Panc1 (cell line): ENCODE data around the gene ENOX2. TPM values are rescaled to one million over a fixed set of nuclear protein-coding genes. Genes with fewer than 3 reads are reported as not detected.

Experiments used
- ATAC-seq: fragments of 200-7000 bp; cut with Tn5 transposase; 2 replicates; pipeline ENCODE4 v1.9.1; 2020; ENCODE audit warnings: mild to moderate bottlenecking, moderate library complexity
- BruUV-seq: library from RNA; stranded (reverse); fragments of 400-500 nt; replicated peaks from 2 replicates; lab custom pipeline; 2021; lab: Mats Ljungman, UMichigan
- CTCF ChIA-PET: fragments of 300-600 bp; sonication (Branson Sonifier 250); formaldehyde crosslinking; loops from one replicate; lab custom pipeline; 2022; ENCODE audit warnings: antibody characterized with exemption; lab: Charles Lee
- POLR2A ChIA-PET: fragments of 300-600 bp; sonication (Branson Sonifier 250); formaldehyde crosslinking; loops from one replicate; lab custom pipeline; 2022; ENCODE audit warnings: antibody characterized with exemption; lab: Charles Lee
- DNase-seq: peaks from one replicate; pipeline ENCODE4 v3.0.0-alpha.2; 2010; ENCODE audit warnings: low read depth, low spot score
- H3K27ac ChIP-seq: 2 replicates; pipeline ENCODE4 v1.5.1; 2011; ENCODE audit warnings: mild to moderate bottlenecking, low read length, inconsistent platforms
- H3K27me3 ChIP-seq: fragments of 200-500 bp; sonication (Bioruptor generic); 2 replicates; pipeline ENCODE4 v1.6.0; 2014; ENCODE audit warnings: low read length, inconsistent platforms; ENCODE audit not compliant: control insufficient read depth, insufficient read depth
- H3K36me3 ChIP-seq: fragments of 200-500 bp; sonication (Bioruptor generic); 2 replicates; pipeline ENCODE4 v1.5.1; 2014; ENCODE audit warnings: inconsistent platforms, mild to moderate bottlenecking, low read length, moderate library complexity; ENCODE audit not compliant: control insufficient read depth, insufficient read depth
- H3K4me1 ChIP-seq: 2 replicates; pipeline ENCODE4 v1.5.1; 2011; ENCODE audit warnings: inconsistent platforms, mild to moderate bottlenecking, low read length, moderate library complexity; ENCODE audit not compliant: control insufficient read depth, insufficient read depth
- H3K4me3 ChIP-seq, 2 experiments: 2 replicates each; pipeline ENCODE4 v1.5.1; 2011 to 2012; ENCODE audit warnings: low read depth in 2 of 2, low read length in 2 of 2, mild to moderate bottlenecking in 2 of 2, inconsistent platforms in 1 of 2, moderate library complexity in 1 of 2
- H3K9me3 ChIP-seq: fragments of 200-500 bp; sonication (Bioruptor generic); 2 replicates; pipeline ENCODE4 v1.5.1; 2014; ENCODE audit warnings: low read depth, mild to moderate bottlenecking, inconsistent platforms, low read length, moderate library complexity; ENCODE audit not compliant: control insufficient read depth, insufficient read depth
- POLR2AphosphoS5 ChIP-seq: IDR thresholded peaks from 2 replicates; pipeline ENCODE4 v1.6.1; 2012; ENCODE audit warnings: mild to moderate bottlenecking, low read depth, low read length, moderate library complexity
- SIN3A ChIP-seq: IDR thresholded peaks from 2 replicates; pipeline ENCODE4 v1.6.1; 2012; ENCODE audit warnings: low read depth, mild to moderate bottlenecking, low read length, moderate library complexity, borderline replicate concordance; ENCODE audit not compliant: insufficient read depth
- TCF7L2 ChIP-seq: IDR thresholded peaks from 2 replicates; pipeline ENCODE4 v1.6.1; 2011; ENCODE audit warnings: mild to moderate bottlenecking, low read depth, low read length, inconsistent platforms
- in situ Hi-C: cut with HindIII; loops from 2 replicates; pipeline ENCODE4 v1.10.0; 2016; ENCODE audit warnings: low sequenced_read_pairs, low pct_unique_long_range_greater_than_20kb
- intact Hi-C: fragments of 100-400 bp; cut with micrococcal nuclease; formaldehyde crosslinking; loops from one replicate; pipeline ENCODE4 v1.10.0; 2022; ENCODE audit not compliant: unreplicated experiment
- total RNA-seq: library from RNA; stranded (reverse); gene quantifications from one replicate; pipeline ENCODE4 v1.2.1, GENCODE V29; 2021; ENCODE audit not compliant: unreplicated experiment
- TF ChIP-seq, protein P1 (sequence below), 2 experiments: IDR thresholded peaks; 2 replicates each; pipeline ENCODE4 v1.6.1; 2011 to 2012; ENCODE audit warnings: low read depth in 2 of 2, control low read depth in 1 of 2, low read length in 1 of 2, mild to moderate bottlenecking in 1 of 2, moderate library complexity in 1 of 2; ENCODE audit not compliant: insufficient read depth in 1 of 2
- TF ChIP-seq, protein P2 (sequence below): fragments of 450-650 bp; IDR thresholded peaks from 2 replicates; pipeline ENCODE4 v1.5.1; 2017; ENCODE audit warnings: mild to moderate bottlenecking

Gene ENOX2
- total RNA-seq, 1 experiment from 2014 or later = 12.4 TPM

DNA sequence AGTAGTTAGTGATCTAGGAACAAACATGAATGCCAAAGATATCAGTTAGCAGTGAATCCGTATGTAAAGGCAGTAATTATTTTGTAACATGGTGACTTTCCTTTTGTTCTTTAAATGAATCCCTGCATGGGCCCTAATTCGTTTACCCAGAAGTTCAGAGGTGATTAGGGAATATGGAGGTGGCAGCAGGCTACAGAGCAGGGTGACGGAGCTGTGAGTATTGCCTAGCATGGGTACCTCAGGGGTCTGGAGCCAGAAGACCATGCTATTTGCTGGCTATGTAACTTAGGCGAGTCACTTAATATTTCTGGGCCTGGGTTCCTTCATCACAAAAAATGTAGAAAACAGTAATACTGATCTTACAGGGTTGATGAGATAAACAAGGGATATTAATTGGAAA, 184.9 kb downstream of the ENOX2 start:
- ATAC-seq = no peak
- in situ Hi-C loops = no loop called here
- ChIA-PET POLR2A (no interaction called here), CTCF (no interaction called here)
- Histone ChIP-seq H3K27ac (no peak overlapping the region), H3K27me3 (no peaks in the 10 kb centered on the region), H3K4me1 (no peaks in the 10 kb centered on the region), H3K36me3 (no peaks in the 10 kb centered on the region), H3K4me3 (no peak overlapping the region), H3K9me3 (no peaks in the 10 kb centered on the region)
- no peak for DNase-seq
- no TSS peak for BruUV-seq
- intact Hi-C loops = no loop called here
- TF ChIP-seq, protein P1, sequence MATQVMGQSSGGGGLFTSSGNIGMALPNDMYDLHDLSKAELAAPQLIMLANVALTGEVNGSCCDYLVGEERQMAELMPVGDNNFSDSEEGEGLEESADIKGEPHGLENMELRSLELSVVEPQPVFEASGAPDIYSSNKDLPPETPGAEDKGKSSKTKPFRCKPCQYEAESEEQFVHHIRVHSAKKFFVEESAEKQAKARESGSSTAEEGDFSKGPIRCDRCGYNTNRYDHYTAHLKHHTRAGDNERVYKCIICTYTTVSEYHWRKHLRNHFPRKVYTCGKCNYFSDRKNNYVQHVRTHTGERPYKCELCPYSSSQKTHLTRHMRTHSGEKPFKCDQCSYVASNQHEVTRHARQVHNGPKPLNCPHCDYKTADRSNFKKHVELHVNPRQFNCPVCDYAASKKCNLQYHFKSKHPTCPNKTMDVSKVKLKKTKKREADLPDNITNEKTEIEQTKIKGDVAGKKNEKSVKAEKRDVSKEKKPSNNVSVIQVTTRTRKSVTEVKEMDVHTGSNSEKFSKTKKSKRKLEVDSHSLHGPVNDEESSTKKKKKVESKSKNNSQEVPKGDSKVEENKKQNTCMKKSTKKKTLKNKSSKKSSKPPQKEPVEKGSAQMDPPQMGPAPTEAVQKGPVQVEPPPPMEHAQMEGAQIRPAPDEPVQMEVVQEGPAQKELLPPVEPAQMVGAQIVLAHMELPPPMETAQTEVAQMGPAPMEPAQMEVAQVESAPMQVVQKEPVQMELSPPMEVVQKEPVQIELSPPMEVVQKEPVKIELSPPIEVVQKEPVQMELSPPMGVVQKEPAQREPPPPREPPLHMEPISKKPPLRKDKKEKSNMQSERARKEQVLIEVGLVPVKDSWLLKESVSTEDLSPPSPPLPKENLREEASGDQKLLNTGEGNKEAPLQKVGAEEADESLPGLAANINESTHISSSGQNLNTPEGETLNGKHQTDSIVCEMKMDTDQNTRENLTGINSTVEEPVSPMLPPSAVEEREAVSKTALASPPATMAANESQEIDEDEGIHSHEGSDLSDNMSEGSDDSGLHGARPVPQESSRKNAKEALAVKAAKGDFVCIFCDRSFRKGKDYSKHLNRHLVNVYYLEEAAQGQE (IDR thresholded peaks at IDR 0.05; ENCODE audit: insufficient read depth in 1 of 2, low read depth in 2 of 2, low read length in 1 of 2) = no peak

DNA sequence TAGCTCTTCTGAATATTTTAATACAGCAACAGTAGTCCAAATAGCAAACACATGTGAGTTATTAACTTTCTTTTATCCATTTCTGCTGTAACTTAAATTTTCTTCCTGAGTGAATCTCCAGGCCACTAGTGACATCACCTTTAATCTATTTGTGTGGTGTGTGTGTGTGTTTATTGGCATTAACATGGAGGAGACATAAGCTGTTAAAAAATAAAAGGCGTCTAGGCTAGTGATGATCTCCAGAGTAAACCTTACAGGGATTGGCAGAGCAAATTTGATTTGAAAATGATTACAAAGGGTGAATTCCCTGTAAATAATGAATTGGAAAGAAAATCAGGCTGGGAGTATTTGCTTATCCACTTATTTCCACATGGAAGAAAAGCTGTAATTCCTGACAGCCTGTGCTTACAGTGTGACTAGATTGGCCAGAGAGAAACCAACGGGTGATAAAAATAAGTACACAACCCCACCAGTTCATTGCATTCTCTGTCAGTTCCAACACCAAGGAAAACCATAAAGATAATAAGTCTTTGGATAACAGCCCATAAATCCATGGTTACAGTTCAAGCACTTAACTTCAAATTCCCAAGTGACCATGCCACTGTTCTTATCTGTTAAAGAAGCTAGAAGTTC, 186.1 kb downstream of the ENOX2 start:
- no peaks in the 10 kb centered on the region for H3K4me1 ChIP-seq
- no TSS peak for BruUV-seq
- no peaks in the 10 kb centered on the region for H3K36me3 ChIP-seq
- intact Hi-C loops (no loop called here), in situ Hi-C loops (no loop called here)
- no peak for ATAC-seq
- ChIA-PET CTCF (no interaction called here), POLR2A (no interaction called here)
- no peaks in the 10 kb centered on the region for H3K9me3 ChIP-seq
- H3K27me3 ChIP-seq = no peaks in the 10 kb centered on the region
- no peak overlapping the region for H3K27ac ChIP-seq
- H3K4me3 ChIP-seq = no peak overlapping the region
- DNase-seq = no peak
- no peak for TF ChIP-seq POLR2AphosphoS5
- TF ChIP-seq, protein P2, sequence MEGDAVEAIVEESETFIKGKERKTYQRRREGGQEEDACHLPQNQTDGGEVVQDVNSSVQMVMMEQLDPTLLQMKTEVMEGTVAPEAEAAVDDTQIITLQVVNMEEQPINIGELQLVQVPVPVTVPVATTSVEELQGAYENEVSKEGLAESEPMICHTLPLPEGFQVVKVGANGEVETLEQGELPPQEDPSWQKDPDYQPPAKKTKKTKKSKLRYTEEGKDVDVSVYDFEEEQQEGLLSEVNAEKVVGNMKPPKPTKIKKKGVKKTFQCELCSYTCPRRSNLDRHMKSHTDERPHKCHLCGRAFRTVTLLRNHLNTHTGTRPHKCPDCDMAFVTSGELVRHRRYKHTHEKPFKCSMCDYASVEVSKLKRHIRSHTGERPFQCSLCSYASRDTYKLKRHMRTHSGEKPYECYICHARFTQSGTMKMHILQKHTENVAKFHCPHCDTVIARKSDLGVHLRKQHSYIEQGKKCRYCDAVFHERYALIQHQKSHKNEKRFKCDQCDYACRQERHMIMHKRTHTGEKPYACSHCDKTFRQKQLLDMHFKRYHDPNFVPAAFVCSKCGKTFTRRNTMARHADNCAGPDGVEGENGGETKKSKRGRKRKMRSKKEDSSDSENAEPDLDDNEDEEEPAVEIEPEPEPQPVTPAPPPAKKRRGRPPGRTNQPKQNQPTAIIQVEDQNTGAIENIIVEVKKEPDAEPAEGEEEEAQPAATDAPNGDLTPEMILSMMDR = no peak
- no peak for TF ChIP-seq TCF7L2
- TF ChIP-seq, protein P1 (IDR thresholded peaks at IDR 0.05; ENCODE audit: insufficient read depth in 1 of 2, low read depth in 2 of 2, low read length in 1 of 2) = no peak
- TF ChIP-seq SIN3A = no peak
